K562 (cell line): ENCODE data around the gene WDR31. TPM values are rescaled to one million over a fixed set of nuclear protein-coding genes. Genes with fewer than 3 reads are reported as not detected.
"Not testable (repeated sequence)": the region's sequence is repeated elsewhere in the genome, so short reads cannot be mapped to it uniquely, and the experiment has no call there.

Source experiments
- ATAC-seq: fragments of 200-7000 bp; cut with Tn5 transposase; 3 replicates; pipeline ENCODE4 v1.9.1; 2020; ENCODE audit warnings: moderate library complexity
- BruUV-seq: library from RNA; stranded (reverse); fragments of 400-500 nt; replicated peaks from 2 replicates; lab custom pipeline; 2021; lab: Mats Ljungman, UMichigan
- CTCF ChIA-PET: fragments of 300-600 bp; formaldehyde crosslinking; extraction: SDS; loops from one replicate; lab custom pipeline; 2021; ENCODE audit warnings: low intra/inter-chr PET ratio; lab: Yijun Ruan, JAX
- POLR2A ChIA-PET: fragments of 300-600, 350-650 bp; sonication (Branson Sonifier 250); formaldehyde crosslinking; extraction: SDS; loops from one replicate; lab custom pipeline; 2021; ENCODE audit warnings: antibody characterized with exemption, inconsistent platforms; lab: Yijun Ruan, JAX
- DNase-seq, 4 experiments: peaks; one replicate each; pipeline versions ENCODE4 v3.0.0 to v3.0.0-alpha.2; 2011 to 2018; ENCODE audit warnings: low spot score in 3 of 4, mixed read lengths in 3 of 4; ENCODE audit errors: extremely low read depth in 1 of 4
- FAIRE-seq: peaks from 2 replicates; lab custom pipeline; 2011; peaks lifted over from hg19 to GRCh38; lab: Jason Lieb, UNC
- H2AFZ ChIP-seq: 2 replicates; pipeline ENCODE4 v1.6.0; 2011; ENCODE audit warnings: low read depth, low read length, control low read depth, inconsistent platforms
- H3K27ac ChIP-seq: fragments of 200-600 bp; 3 replicates; pipeline ENCODE4 v1.8.0; 2011; ENCODE audit warnings: low read depth, mild to moderate bottlenecking, control low read depth, inconsistent platforms, low read length, moderate library complexity, mixed read lengths; ENCODE audit errors: extremely low read depth
- H3K27me3 ChIP-seq, 2 experiments: fragments of 300-600 bp in 1 of 2; 2 replicates in 1 of 2; 3 replicates in 1 of 2; pipeline versions ENCODE4 v1.6.0 to v1.8.0; 2011; ENCODE audit warnings: inconsistent platforms in 2 of 2, low read length in 2 of 2, mild to moderate bottlenecking in 1 of 2, mixed read lengths in 1 of 2, moderate library complexity in 1 of 2; ENCODE audit not compliant: control insufficient read depth in 2 of 2, insufficient read depth in 2 of 2
- H3K36me3 ChIP-seq: fragments of 300-600 bp; 3 replicates; pipeline ENCODE4 v1.8.0; 2011; ENCODE audit warnings: mild to moderate bottlenecking, low read length, inconsistent platforms; ENCODE audit not compliant: control insufficient read depth, insufficient read depth
- H3K4me1 ChIP-seq, 2 experiments: fragments of 200-600 bp in 1 of 2; replicated peaks in 1 of 2; 2 replicates in 1 of 2; 3 replicates in 1 of 2; pipeline versions ENCODE4 v1.5.1 to v1.8.0; 2011; ENCODE audit warnings: inconsistent platforms in 2 of 2, low read length in 2 of 2, mild to moderate bottlenecking in 1 of 2, mixed read lengths in 1 of 2, moderate library complexity in 1 of 2; ENCODE audit not compliant: control insufficient read depth in 2 of 2, insufficient read depth in 2 of 2
- H3K4me2 ChIP-seq: 2 replicates; pipeline ENCODE4 v1.6.1; 2011; ENCODE audit warnings: low read length, control low read depth, inconsistent platforms, mixed read lengths; ENCODE audit not compliant: insufficient read depth
- H3K4me3 ChIP-seq: fragments of 200-600 bp; sonication (generic), shearing (Covaris generic); 2 replicates; pipeline ENCODE4 v1.5.1; 2016; ENCODE audit warnings: control low read depth, inconsistent platforms
- H3K79me2 ChIP-seq: fragments of 200-600 bp; 3 replicates; pipeline ENCODE4 v1.8.0; 2011; ENCODE audit warnings: low read length, inconsistent platforms; ENCODE audit not compliant: control insufficient read depth, insufficient read depth
- H3K9ac ChIP-seq, 2 experiments: 2 replicates each; pipeline versions ENCODE4 v1.6.0 to v1.6.1; 2011; ENCODE audit warnings: low read depth in 2 of 2, low read length in 2 of 2, control low read depth in 1 of 2, inconsistent platforms in 1 of 2, mild to moderate bottlenecking in 1 of 2, mixed read lengths in 1 of 2; ENCODE audit not compliant: insufficient read depth in 1 of 2
- H3K9me1 ChIP-seq: one replicate; pipeline ENCODE4 v1.6.0; 2011; ENCODE audit warnings: inconsistent platforms, mild to moderate bottlenecking, low read length, moderate library complexity; ENCODE audit not compliant: control insufficient read depth, insufficient read depth
- H3K9me3 ChIP-seq: replicated peaks from 2 replicates; pipeline ENCODE4 v1.5.1; 2011; ENCODE audit warnings: low read depth, low read length, inconsistent platforms; ENCODE audit not compliant: control insufficient read depth, insufficient read depth
- H4K20me1 ChIP-seq: replicated peaks from 2 replicates; pipeline ENCODE4 v1.6.1; 2011; ENCODE audit warnings: low read length, inconsistent platforms, mixed read lengths; ENCODE audit not compliant: control insufficient read depth, insufficient read depth
- FOS ChIP-seq: IDR thresholded peaks from 3 replicates; pipeline ENCODE4 v1.6.1; 2011; ENCODE audit not compliant: insufficient read length; ENCODE audit errors: extremely low read depth
- MAFF ChIP-seq: IDR thresholded peaks from 2 replicates; pipeline ENCODE4 v1.6.1; 2012; ENCODE audit warnings: low read length, improper control_type of control experiment
- MAFG ChIP-seq: fragments of 450-650 bp; conservative IDR thresholded peaks from 2 replicates; pipeline ENCODE4 v1.6.1; 2016; ENCODE audit warnings: missing genetic modification characterization, missing compliant biosample characterization
- MTA1 ChIP-seq: fragments of 450-650 bp; IDR thresholded peaks from 2 replicates; pipeline ENCODE4 v1.6.1; 2017; ENCODE audit warnings: borderline replicate concordance
- SMAD4 ChIP-seq: fragments of 250-450 bp; sonication (Bioruptor Pico); conservative IDR thresholded peaks from 2 replicates; pipeline ENCODE4 v1.8.0; 2021; ENCODE audit warnings: inconsistent platforms, mild to moderate bottlenecking, moderate library complexity
- ZNF197 ChIP-seq: fragments of 200-800 bp; sonication (Bioruptor generic); IDR thresholded peaks from 2 replicates; pipeline ENCODE4 v1.6.1; 2016; ENCODE audit warnings: low read depth, missing genetic modification characterization, missing compliant biosample characterization
- ZNF41 ChIP-seq: fragments of 250-450 bp; sonication (Bioruptor Pico); conservative IDR thresholded peaks from 2 replicates; pipeline ENCODE4 v1.4.0; 2020; ENCODE audit warnings: mild to moderate bottlenecking
- WGBS: fragments of 100-300 bp; shearing (Covaris generic); methylation state at CpG from one replicate; pipeline ENCODE4 v1.1.6; 2016; ENCODE audit warnings: low coverage, mixed read lengths; ENCODE audit not compliant: insufficient coverage; ENCODE audit errors: missing lambda C conversion rate; 5-methylcytosine and 5-hydroxymethylcytosine counted together
- in situ Hi-C: fragments of 300-500 bp; cut with MboI; formaldehyde crosslinking; loops from 4 replicates; pipeline ENCODE4 v1.15.0; 2018; ENCODE audit warnings: inconsistent platforms, mixed read lengths
- intact Hi-C: fragments of 100-400 bp; cut with micrococcal nuclease; formaldehyde crosslinking; loops from 2 replicates; pipeline ENCODE4 v1.14.2; 2022
- polyA plus RNA-seq, 8 experiments: library from polyadenylated mRNA; depleted of rRNA in 4 of 8; stranded (reverse) in 5 of 8; unstranded in 3 of 8; fragments of >200 nt; fragmentation: Nextera tagmentation in 2 of 8; fragmentation: Illumina TruSeq in 1 of 8; extraction: Ambion mirVana in 2 of 8; extraction: Trizol in 1 of 8; gene quantifications; 2 replicates each; pipeline versions ENCODE4 v1.2.1 to v1.2.3, GENCODE V29; 2011 to 2014; ENCODE audit warnings: inconsistent platforms in 1 of 8, missing spikeins in 1 of 8
- total RNA-seq, 7 experiments: library from RNA; depleted of rRNA in 6 of 7; stranded (reverse); fragments of >200 nt in 6 of 7; fragmentation: Illumina TruSeq in 2 of 7; extraction: Trizol in 2 of 7; gene quantifications; 2 replicates each; pipeline versions ENCODE4 v1.2.1 to v1.2.3, GENCODE V29; 2011 to 2021; ENCODE audit warnings: low replicate concordance in 1 of 7
- TF ChIP-seq, protein P1 (sequence below), 2 experiments: fragments of 450-650 bp; IDR thresholded peaks; 2 replicates each; pipeline ENCODE4 v1.6.1; 2016
- TF ChIP-seq, protein P2 (sequence below): IDR thresholded peaks from 2 replicates; pipeline ENCODE4 v1.6.1; 2016; ENCODE audit warnings: missing genetic modification characterization, missing compliant biosample characterization
- TF ChIP-seq, protein P3 (sequence below), 3 experiments: fragments of 200-800 bp in 1 of 3; sonication (Bioruptor generic) in 1 of 3; sonication (generic) in 1 of 3; formaldehyde crosslinking in 1 of 3; IDR thresholded peaks; 2 replicates each; pipeline versions ENCODE4 v1.6.1 to v1.8.0; 2016 to 2022; ENCODE audit warnings: mild to moderate bottlenecking in 2 of 3, missing compliant biosample characterization in 2 of 3, missing genetic modification characterization in 2 of 3, missing genetic modification reagents in 1 of 3
- TF ChIP-seq, protein P4 (sequence below): fragments of 450-650 bp; conservative IDR thresholded peaks from 2 replicates; pipeline ENCODE4 v1.6.1; 2016; ENCODE audit warnings: missing genetic modification characterization, low read depth, mild to moderate bottlenecking, missing compliant biosample characterization, moderate library complexity
- TF ChIP-seq, protein P5 (sequence below): fragments of 450-650 bp; conservative IDR thresholded peaks from 2 replicates; pipeline ENCODE4 v1.6.1; 2016; ENCODE audit warnings: missing genetic modification characterization, low read depth, mild to moderate bottlenecking, control low read depth, missing compliant biosample characterization

WDR31 gene
- total and polyA plus RNA-seq, 9 of the 15 experiments (the other 6 are each of a cell fraction or from before 2014, with no cell fraction given) = 0.35 to 1.8 (median 0.95) TPM

DNA sequence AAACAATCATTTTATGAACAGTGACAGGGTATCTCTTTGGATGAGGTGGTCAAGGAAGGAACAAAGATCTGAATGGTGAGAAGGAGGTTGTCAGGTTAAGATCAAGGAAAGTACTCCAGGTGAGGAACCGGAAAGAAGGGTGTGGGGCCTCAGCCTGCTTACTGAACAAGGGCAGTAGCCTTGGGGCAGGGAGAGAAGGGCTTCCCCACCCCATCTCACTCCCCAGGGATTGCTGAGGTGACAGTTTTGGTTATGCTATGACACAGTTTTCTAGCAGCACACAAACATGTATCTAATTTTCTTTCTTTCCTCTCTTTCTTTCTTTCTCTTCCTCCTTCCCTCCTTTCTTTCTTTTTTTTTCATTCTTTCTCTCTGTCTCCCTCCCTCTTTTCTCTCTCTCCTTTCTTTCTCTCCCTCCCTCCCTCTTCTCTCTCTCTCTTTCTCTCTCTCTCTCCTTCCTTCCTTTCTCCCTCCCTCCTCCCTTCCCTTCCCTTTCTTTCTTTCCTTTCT, 40.8 kb upstream of the WDR31 start (continued):
- TF ChIP-seq, protein P1, sequence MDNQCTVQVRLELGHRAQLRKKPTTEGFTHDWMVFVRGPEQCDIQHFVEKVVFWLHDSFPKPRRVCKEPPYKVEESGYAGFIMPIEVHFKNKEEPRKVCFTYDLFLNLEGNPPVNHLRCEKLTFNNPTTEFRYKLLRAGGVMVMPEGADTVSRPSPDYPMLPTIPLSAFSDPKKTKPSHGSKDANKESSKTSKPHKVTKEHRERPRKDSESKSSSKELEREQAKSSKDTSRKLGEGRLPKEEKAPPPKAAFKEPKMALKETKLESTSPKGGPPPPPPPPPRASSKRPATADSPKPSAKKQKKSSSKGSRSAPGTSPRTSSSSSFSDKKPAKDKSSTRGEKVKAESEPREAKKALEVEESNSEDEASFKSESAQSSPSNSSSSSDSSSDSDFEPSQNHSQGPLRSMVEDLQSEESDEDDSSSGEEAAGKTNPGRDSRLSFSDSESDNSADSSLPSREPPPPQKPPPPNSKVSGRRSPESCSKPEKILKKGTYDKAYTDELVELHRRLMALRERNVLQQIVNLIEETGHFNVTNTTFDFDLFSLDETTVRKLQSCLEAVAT (IDR thresholded peaks at IDR 0.05) = peak in 1 of 2 experiments; percentile 71; a peak in 1 of 4 replicates
- TF ChIP-seq MAFF = peak; percentile 74
- no peak for TF ChIP-seq FOS
- TF ChIP-seq, protein P2, sequence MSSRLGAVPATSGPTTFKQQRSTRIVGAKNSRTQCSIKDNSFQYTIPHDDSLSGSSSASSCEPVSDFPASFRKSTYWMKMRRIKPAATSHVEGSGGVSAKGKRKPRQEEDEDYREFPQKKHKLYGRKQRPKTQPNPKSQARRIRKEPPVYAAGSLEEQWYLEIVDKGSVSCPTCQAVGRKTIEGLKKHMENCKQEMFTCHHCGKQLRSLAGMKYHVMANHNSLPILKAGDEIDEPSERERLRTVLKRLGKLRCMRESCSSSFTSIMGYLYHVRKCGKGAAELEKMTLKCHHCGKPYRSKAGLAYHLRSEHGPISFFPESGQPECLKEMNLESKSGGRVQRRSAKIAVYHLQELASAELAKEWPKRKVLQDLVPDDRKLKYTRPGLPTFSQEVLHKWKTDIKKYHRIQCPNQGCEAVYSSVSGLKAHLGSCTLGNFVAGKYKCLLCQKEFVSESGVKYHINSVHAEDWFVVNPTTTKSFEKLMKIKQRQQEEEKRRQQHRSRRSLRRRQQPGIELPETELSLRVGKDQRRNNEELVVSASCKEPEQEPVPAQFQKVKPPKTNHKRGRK (tag) = peak; percentile 93
- peak; percentile 91 for TF ChIP-seq MAFG (tag)
- TF ChIP-seq MTA1 = peak; percentile 80

DNA sequence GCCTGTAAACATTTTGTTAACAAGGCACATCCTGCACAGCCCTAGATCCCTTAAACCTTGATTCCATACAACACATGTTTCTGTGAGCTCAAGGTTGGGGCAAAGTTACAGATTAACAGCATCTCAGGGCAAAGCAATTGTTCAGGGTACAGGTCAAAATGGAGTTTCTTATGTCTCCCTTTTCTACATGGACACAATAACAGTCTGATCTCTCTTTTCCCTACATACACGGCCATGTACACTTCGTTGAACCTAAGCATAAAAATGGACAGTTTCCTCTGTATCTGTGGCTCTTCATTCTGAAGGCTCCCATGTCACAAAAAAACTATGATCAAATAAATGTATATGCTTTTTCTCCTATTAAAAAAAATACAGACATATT, 39.7 kb upstream of the WDR31 start:
- H3K9me1 ChIP-seq, H3K9me3 ChIP-seq, in situ Hi-C loops, BruUV-seq, H3K4me3 ChIP-seq, H3K79me2 ChIP-seq, CTCF ChIA-PET, H3K4me2 ChIP-seq, DNase-seq, H4K20me1 ChIP-seq, H3K27me3 ChIP-seq, H3K36me3 ChIP-seq, intact Hi-C loops, H3K9ac ChIP-seq, FAIRE-seq, ATAC-seq: not testable (repeated sequence)
- peaks cover 19 to 27% of the 10 kb centered on the region in 2 experiments; a peak in 4 of 5 replicates for H3K4me1 ChIP-seq
- peak overlapping the region; percentile 13; the same call in 1 of the 3 replicates for H3K27ac ChIP-seq
- POLR2A ChIA-PET = interaction anchor here (0.7 kb wide), 1 partner anchor 10 kb away, joined by 3 read pairs; no protein-coding TSS in a partner anchor
- 21% methylated on average over 2 of the region's 2 CpGs for WGBS
- peak overlapping the region; percentile 74; the same call in 1 of the 2 replicates for H2AFZ ChIP-seq
- TF ChIP-seq ZNF41 (peak; percentile 51; the same call in 1 of the 2 replicates), SMAD4 (CRISPR knock-in tag) (peak; percentile 72; the same call in 1 of the 2 replicates), ZNF197 (CRISPR knock-in tag) (0 out of 2 replicates have a peak, but pooled peaks have one; percentile 45)
- TF ChIP-seq, protein P3, sequence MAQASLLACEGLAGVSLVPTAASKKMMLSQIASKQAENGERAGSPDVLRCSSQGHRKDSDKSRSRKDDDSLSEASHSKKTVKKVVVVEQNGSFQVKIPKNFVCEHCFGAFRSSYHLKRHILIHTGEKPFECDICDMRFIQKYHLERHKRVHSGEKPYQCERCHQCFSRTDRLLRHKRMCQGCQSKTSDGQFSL (CRISPR knock-in tag; IDR thresholded peaks at IDR 0.05) = not testable (repeated sequence)
- TF ChIP-seq, protein P3 (tag; IDR thresholded peaks at IDR 0.05) = peak in 1 of 2 experiments; percentile 87; a peak in 2 of 4 replicates
- TF ChIP-seq, protein P4, sequence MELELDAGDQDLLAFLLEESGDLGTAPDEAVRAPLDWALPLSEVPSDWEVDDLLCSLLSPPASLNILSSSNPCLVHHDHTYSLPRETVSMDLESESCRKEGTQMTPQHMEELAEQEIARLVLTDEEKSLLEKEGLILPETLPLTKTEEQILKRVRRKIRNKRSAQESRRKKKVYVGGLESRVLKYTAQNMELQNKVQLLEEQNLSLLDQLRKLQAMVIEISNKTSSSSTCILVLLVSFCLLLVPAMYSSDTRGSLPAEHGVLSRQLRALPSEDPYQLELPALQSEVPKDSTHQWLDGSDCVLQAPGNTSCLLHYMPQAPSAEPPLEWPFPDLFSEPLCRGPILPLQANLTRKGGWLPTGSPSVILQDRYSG = peak; percentile 88
- TF ChIP-seq, protein P5, sequence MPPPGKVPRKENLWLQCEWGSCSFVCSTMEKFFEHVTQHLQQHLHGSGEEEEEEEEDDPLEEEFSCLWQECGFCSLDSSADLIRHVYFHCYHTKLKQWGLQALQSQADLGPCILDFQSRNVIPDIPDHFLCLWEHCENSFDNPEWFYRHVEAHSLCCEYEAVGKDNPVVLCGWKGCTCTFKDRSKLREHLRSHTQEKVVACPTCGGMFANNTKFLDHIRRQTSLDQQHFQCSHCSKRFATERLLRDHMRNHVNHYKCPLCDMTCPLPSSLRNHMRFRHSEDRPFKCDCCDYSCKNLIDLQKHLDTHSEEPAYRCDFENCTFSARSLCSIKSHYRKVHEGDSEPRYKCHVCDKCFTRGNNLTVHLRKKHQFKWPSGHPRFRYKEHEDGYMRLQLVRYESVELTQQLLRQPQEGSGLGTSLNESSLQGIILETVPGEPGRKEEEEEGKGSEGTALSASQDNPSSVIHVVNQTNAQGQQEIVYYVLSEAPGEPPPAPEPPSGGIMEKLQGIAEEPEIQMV (tag) = peak; percentile 70
